Inflammatory macrophage treated with lipopolysaccharide for 1 hour (primary cell): ENCODE measurements around the gene LRP1B.
"Not testable (repeated sequence)": the region's sequence is repeated elsewhere in the genome, so short reads cannot be mapped to it uniquely, and the experiment has no call there.

ENCODE experiments used
- DNase-seq, 2 donors: peaks; one replicate each; pipeline ENCODE4 v3.0.0-alpha.2; 2020 to 2022

The LRP1B gene

GRCh38 chr2:140747090-140747489 lies 1383.7 kb downstream of the LRP1B start:
- DNase-seq: no peak

DNA sequence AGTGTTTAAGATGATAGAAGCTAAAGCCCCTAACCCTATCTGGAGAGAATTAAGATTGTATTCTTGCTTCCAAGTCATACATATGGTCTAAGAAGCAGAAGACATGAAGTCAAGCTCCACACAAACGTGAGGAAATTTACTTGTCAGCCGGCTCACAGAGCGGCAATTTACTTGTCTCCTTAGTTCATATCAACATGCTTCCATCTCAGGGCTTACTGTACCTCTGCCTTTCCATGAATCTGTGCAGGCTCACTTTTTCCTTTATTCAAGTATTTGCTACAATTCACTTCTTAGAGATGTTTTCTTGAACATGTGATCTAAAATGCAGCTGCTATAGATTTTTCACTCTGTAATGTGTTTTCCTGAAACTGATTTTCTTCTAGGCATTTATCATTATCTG lies 1386.4 kb downstream of the LRP1B start:
- DNase-seq: no peak

DNA sequence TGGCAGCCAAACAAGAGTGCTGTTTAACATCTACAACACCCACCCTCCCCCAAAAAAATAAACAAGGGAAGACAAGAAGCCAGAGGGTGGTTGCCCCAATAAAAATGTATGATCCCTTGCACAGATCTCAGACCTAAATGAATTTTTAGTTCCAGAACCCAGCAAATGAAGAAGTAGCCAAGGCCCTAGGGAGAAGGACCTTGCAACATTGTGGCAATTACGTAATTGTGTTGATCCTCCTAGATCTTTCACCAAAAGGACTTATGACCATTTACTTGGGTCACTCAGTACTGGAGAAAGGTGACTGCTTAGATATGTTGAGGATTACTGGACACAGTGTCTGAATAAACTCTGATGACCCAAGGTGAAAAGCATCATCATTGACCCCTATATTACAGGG lies 1393.8 kb downstream of the LRP1B start:
- DNase-seq: peak in 1 of 2 donors; percentile 6

DNA sequence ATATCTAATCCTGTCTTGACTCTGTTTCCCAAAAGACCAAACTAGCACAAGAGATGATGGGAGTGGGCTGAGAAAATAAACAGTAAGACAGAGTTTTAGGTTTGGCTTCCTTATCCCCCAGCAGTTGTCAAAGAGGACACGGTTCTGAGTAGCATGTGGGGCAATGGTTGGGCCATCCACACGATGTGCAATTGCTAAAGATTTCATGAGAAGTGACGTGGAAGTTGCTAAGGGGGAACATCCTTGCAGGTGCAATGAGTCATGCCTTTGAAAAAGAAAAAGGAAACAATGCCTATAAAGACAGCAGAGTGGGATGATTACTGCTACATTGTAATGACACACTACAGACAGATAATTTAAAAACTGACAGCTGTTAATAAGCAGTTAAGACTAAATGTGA lies 1395.8 kb downstream of the LRP1B start:
- DNase-seq: no peak

- no peak for DNase-seq
Measured at GRCh38 chr2:140718999-140719398, 1411.8 kb downstream of the LRP1B start.

- DNase-seq: no peak
Measured at GRCh38 chr2:140717481-140717880, 1413.3 kb downstream of the LRP1B start.

- no peak for DNase-seq
Measured at GRCh38 chr2:140714586-140714985, 1416.2 kb downstream of the LRP1B start.

DNA sequence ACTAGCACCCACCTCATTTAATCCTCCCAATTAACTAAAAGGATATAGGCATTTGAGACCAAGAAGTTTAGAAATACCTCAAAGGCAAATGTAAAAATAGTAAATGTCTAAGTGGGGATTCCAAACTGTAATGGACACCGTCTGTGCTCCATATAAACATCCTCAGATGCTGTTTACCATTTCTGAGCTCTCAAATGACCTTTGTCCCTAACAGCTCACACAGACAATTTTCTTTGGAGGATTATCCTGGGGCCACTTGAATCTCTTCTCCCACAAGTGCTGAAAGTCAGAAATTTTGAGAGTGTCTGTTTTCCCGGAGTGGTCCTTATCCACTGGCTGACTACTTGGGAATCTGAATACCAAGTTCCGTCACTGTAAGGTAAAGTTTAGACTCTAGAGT lies 1418.9 kb downstream of the LRP1B start:
- no peak for DNase-seq

DNA sequence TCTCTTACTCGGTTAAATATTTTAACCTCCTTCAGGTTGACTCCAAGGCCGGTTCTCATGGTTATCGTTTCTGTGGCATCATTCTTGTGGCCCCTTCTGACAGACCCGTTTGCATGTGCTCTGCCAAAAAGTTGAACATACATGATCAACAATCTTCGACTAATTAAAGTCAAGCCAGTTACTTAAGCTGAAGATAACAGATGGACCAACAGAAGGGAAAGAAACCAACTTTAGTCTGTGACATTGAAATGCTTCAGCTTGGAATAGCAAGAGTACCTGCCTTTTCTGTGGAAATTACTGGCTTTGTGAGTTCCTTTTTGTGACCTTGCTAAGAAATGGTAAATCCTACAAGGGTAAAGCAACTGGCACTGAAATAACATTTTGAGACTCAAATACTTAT lies 1429.1 kb downstream of the LRP1B start:
- DNase-seq: no peak

- no peak for DNase-seq
Measured at GRCh38 chr2:140698636-140699035, 1432.2 kb downstream of the LRP1B start.

- no peak for DNase-seq
Measured at GRCh38 chr2:140696449-140696848, 1434.4 kb downstream of the LRP1B start.

GRCh38 chr2:140695155-140695554 lies 1435.7 kb downstream of the LRP1B start:
- DNase-seq: no peak

GRCh38 chr2:140687825-140688224 lies 1443.0 kb downstream of the LRP1B start:
- DNase-seq: no peak

GRCh38 chr2:140683658-140684057 lies 1447.2 kb downstream of the LRP1B start:
- DNase-seq: no peak

GRCh38 chr2:140680862-140681261 lies 1450.0 kb downstream of the LRP1B start:
- no peak for DNase-seq

DNA sequence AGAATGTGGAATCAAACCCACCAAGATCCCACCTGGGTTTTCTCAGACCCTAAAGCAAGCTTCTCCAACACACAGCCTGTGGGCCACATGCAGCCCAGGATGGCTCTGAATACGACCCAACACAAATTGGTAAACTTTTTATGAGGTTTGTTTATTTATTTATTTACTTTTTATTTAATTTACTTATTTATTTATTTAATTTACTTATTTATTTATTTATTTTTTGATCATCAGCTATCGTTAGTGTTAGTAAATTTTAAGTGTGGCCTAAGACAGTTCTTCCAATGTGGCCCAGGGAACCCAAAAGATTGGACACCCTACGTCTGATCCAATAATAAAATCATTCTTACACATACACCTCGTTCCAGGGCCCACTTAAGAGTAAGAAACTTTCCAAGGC lies 1451.1 kb downstream of the LRP1B start:
- no peak for DNase-seq

DNA sequence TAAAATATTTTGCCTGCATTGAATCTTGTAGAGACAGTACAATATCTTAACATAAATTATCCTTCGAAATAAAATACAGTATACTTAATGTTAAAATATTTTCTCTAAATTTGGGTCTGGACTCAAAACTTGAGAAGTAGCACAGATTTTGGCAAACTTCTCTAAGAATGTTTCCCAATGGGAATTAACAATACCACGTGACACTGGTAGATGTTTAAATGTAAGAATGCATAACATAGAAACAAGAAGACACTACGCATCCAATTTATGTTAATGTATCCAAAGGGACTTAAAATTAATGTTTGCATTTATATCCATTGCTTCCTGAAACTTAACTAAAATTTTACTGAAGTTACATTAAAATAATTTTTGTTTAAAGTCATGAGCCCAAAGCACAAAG lies 1460.9 kb downstream of the LRP1B start:
- DNase-seq: no peak

DNA sequence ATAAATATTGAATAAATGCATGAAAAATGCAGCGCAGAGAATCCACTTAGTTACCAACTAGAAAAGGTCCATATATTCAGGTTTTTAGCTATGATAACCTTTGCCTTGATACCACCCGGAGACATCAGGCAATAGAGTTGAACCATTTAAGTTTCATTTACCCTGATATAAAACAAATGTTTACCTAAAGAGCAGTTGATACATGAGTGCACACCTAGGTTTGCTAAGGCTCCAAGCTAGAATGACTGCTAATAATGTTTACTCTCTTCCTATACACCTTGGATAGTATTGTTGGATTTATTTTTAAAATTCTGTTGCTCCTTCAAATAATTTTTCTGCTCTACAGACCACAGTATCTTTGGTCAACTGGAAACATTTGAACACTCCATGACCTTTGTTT lies 1463.6 kb downstream of the LRP1B start:
- no peak for DNase-seq

DNA sequence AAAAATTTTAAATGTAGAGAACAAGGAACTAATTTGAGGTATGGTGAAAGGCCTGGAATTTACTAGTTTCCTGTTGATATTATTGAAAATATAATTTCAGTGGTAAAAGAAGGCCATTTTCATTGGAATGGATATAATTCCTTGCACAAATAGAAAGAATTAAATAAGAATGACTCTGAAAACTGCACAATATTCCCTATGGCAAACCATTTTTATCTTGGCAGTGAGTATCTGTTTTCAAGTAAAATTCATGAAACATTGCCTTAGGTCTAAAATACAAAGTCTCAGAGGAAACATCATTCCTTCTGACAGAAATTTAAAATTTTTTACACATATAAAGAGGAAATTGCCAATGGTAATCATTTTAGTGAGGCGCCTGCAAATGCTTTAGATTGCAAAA lies 1468.3 kb downstream of the LRP1B start:
- DNase-seq: no peak

GRCh38 chr2:140658760-140659692 lies 1471.8 kb downstream of the LRP1B start:
- DNase-seq: no peak

GRCh38 chr2:140657657-140658056 lies 1473.2 kb downstream of the LRP1B start:
- no peak for DNase-seq

GRCh38 chr2:140654565-140654964 lies 1476.3 kb downstream of the LRP1B start:
- DNase-seq: no peak

GRCh38 chr2:140650825-140651224 lies 1480.0 kb downstream of the LRP1B start:
- no peak for DNase-seq

GRCh38 chr2:140650134-140650533 lies 1480.7 kb downstream of the LRP1B start:
- not testable (repeated sequence) for DNase-seq

- DNase-seq: no peak
Measured at GRCh38 chr2:140648393-140648792, 1482.4 kb downstream of the LRP1B start.
